Lung (tissue), 12 donors: ENCODE data around the gene GPX3. TPM values are rescaled to one million over a fixed set of nuclear protein-coding genes. Genes with fewer than 3 reads are reported as not detected.

Source experiments
- ATAC-seq: fragments of 200-7000 bp; cut with Tn5 transposase; one replicate; pipeline ENCODE4 v1.9.1; 2020; ENCODE audit warnings: moderate number of reproducible peaks; ENCODE audit not compliant: insufficient read depth, low FRiP score
- DNase-seq, 3 donors: peaks; one replicate each; pipeline ENCODE4 v3.0.0-alpha.2; 2013 to 2017
- H3K27ac ChIP-seq, 2 donors: one replicate each; pipeline ENCODE4 v1.5.1; 2013; ENCODE audit warnings: mild to moderate bottlenecking in 2 of 2, moderate library complexity in 2 of 2, control low read depth in 1 of 2, inconsistent platforms in 1 of 2, low read depth in 1 of 2, low read length in 1 of 2
- H3K27me3 ChIP-seq, 3 donors: one replicate each; pipeline ENCODE4 v1.5.1; 2013; ENCODE audit warnings: low read length in 2 of 3; ENCODE audit not compliant: control insufficient read depth in 3 of 3, insufficient read depth in 3 of 3
- H3K36me3 ChIP-seq, 4 donors: one replicate each; pipeline ENCODE4 v1.5.1; 2013; ENCODE audit warnings: low read length in 4 of 4, mild to moderate bottlenecking in 1 of 4, moderate library complexity in 1 of 4; ENCODE audit not compliant: control insufficient read depth in 4 of 4, insufficient read depth in 4 of 4
- H3K4me1 ChIP-seq, 5 donors: one replicate each; pipeline ENCODE4 v1.5.1; 2013; ENCODE audit warnings: low read length in 5 of 5, mild to moderate bottlenecking in 2 of 5, moderate library complexity in 1 of 5; ENCODE audit not compliant: control insufficient read depth in 5 of 5, insufficient read depth in 5 of 5
- H3K4me3 ChIP-seq: one replicate; pipeline ENCODE4 v1.5.1; 2013; ENCODE audit warnings: mild to moderate bottlenecking, control low read depth, moderate library complexity
- H3K9ac ChIP-seq, 2 donors: one replicate each; pipeline ENCODE4 v1.5.1; 2013; ENCODE audit warnings: low read length in 2 of 2, control low read depth in 1 of 2; ENCODE audit not compliant: insufficient read depth in 1 of 2
- H3K9me3 ChIP-seq, 4 donors: one replicate each; pipeline ENCODE4 v1.5.1; 2013; ENCODE audit warnings: low read length in 3 of 4, mild to moderate bottlenecking in 1 of 4, moderate library complexity in 1 of 4; ENCODE audit not compliant: control insufficient read depth in 4 of 4, insufficient read depth in 3 of 4
- WGBS, 2 donors: extraction: QIAGEN DNeasy Blood & Tissue Kit; methylation state at CpG; one replicate each; pipeline ENCODE4 v1.1.7; 2013; 5-methylcytosine and 5-hydroxymethylcytosine counted together
- polyA plus RNA-seq, 2 donors: library from polyadenylated mRNA; stranded (reverse); fragments of 200-250 nt; gene quantifications; one replicate each; pipeline ENCODE4 v1.2.1, GENCODE V29; 2013
- total RNA-seq, 2 donors: library from RNA; depleted of rRNA in 1 of 2; stranded (reverse); fragments of >200 nt in 1 of 2; gene quantifications; one replicate each; pipeline ENCODE4 v1.2.1, GENCODE V29; 2014 to 2021
- TF ChIP-seq, protein P1 (sequence below): IDR thresholded peaks from 2 replicates; pipeline ENCODE4 v1.5.1; 2012; ENCODE audit warnings: mild to moderate bottlenecking; ENCODE audit errors: control extremely low read depth, extremely low read depth
- donor health status: control.
- donor health status: control.
- donor health status: Bipolar disorder and iron deficiency.
- donor health status: healthy.
- donor health status: DM: yes; HTN: yes; CAD: no.

GPX3 gene
- total and polyA plus RNA-seq, 4 donors = 99.0 to 1,457 (median 826) TPM

DNA sequence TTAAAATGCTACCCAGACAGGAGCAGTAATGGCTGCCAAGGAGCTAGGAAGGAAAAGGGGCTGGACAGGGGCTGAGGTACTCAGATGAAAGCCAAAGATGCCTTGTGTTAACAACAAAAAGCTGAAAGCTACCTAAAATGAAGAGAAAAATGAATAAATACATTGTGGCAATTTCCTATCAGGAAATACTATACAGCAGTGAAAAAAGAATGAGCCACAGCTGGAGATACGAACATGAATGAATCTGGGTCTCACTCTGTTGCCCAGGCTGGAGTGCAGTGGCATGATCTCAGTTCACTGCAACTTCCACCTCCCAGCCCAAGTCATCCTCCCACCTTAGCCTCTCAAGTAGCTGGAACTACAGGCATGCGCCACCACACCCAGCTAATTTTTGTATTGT lies 54.2 kb downstream of the GPX3 start:
- 95 to 100% methylated on average over 2 of the region's 2 CpGs for WGBS, 2 donors
- peaks cover 0 to 3% (median 0%) of the 10 kb centered on the region in 4 donors for H3K9me3 ChIP-seq
- peaks cover 0 to 19% (median 2%) of the 10 kb centered on the region in 4 donors for H3K36me3 ChIP-seq
- TF ChIP-seq, protein P1, sequence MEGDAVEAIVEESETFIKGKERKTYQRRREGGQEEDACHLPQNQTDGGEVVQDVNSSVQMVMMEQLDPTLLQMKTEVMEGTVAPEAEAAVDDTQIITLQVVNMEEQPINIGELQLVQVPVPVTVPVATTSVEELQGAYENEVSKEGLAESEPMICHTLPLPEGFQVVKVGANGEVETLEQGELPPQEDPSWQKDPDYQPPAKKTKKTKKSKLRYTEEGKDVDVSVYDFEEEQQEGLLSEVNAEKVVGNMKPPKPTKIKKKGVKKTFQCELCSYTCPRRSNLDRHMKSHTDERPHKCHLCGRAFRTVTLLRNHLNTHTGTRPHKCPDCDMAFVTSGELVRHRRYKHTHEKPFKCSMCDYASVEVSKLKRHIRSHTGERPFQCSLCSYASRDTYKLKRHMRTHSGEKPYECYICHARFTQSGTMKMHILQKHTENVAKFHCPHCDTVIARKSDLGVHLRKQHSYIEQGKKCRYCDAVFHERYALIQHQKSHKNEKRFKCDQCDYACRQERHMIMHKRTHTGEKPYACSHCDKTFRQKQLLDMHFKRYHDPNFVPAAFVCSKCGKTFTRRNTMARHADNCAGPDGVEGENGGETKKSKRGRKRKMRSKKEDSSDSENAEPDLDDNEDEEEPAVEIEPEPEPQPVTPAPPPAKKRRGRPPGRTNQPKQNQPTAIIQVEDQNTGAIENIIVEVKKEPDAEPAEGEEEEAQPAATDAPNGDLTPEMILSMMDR = no peak
- no peak overlapping the region for H3K9ac ChIP-seq
- H3K27me3 ChIP-seq = no peaks in the 10 kb centered on the region
- H3K4me3 ChIP-seq = no peak overlapping the region
- peaks cover 0 to 44% (median 2%) of the 10 kb centered on the region in 5 donors for H3K4me1 ChIP-seq
- no peak for ATAC-seq
- H3K27ac ChIP-seq = no peak overlapping the region
- no peak for DNase-seq

DNA sequence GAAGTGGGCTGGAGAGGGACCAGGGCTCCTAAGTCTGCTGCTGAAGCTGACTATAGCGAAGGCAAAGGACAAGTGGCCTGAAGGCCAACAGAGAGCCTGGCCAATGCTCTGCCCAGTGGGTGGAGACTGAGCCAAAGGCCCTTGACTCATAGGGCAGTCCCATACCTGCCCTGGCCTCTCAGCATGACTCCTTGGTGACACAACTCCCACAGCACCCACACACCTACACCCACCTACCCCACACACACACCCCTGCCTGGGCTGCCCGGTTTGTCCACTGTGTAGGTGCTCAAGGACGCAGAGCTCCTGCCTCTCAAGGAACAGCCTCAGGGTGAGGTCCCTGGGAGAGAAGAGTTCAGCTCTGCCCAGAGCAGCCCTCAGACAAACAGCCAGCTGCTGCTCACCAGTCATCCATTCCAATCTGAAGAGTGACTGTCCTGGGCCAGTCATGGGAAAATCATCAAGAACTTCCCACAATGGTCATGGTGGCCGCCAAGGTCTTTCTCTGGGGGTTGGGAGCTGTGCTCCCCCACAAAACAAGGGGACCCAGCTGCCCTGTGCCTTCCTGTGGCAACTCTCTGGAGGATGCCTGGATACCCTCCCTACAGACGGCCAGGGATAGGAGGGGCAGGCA lies 55.4 kb downstream of the GPX3 start:
- Histone ChIP-seq H3K4me3 (no peak overlapping the region), H3K9ac (peak overlapping the region in 1 of 2 donors; percentile 9), H3K27me3 (no peaks in the 10 kb centered on the region), H3K36me3 (peaks cover 0 to 14% (median 2%) of the 10 kb centered on the region in 4 donors), H3K27ac (peak overlapping the region; percentile 58 to 77), H3K9me3 (peaks cover 0 to 3% (median 0%) of the 10 kb centered on the region in 4 donors), H3K4me1 (peaks cover 5 to 38% (median 9%) of the 10 kb centered on the region in 5 donors)
- peak; percentile 84 for ATAC-seq
- TF ChIP-seq, protein P1 = no peak
- 70 to 85% methylated on average over 5 of the region's 5 CpGs for WGBS, 2 donors
- no peak for DNase-seq

DNA sequence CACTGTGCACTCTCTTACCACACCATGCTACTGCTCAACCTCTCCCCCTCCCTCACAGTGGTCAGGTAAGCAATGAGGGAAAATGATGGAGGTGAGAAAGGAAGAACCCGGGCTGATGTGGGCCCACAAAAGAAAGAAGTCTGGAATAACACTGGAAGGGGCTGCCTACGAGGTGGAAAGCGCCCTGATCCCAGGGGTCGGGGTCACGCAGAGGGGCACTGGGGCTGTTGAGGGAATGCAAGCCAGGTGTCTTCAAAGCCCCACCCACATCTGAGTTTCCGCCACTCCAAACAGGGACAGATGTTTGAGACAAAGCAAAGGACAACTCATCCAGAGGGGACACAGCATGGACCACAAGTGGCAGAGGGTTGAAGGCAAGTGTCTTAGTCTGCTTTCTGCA lies 56.2 kb downstream of the GPX3 start:
- 95 to 98% methylated on average over 6 of the region's 6 CpGs for WGBS, 2 donors
- Histone ChIP-seq H3K36me3 (peaks cover 0 to 11% (median 2%) of the 10 kb centered on the region in 4 donors), H3K9me3 (peaks cover 0 to 3% (median 0%) of the 10 kb centered on the region in 4 donors), H3K9ac (no peak overlapping the region), H3K27me3 (no peaks in the 10 kb centered on the region), H3K4me3 (no peak overlapping the region), H3K27ac (peak overlapping the region in 1 of 2 donors; percentile 3), H3K4me1 (peaks cover 5 to 34% (median 12%) of the 10 kb centered on the region in 5 donors)
- DNase-seq (no peak), ATAC-seq (no peak)
- TF ChIP-seq, protein P1 = no peak

DNA sequence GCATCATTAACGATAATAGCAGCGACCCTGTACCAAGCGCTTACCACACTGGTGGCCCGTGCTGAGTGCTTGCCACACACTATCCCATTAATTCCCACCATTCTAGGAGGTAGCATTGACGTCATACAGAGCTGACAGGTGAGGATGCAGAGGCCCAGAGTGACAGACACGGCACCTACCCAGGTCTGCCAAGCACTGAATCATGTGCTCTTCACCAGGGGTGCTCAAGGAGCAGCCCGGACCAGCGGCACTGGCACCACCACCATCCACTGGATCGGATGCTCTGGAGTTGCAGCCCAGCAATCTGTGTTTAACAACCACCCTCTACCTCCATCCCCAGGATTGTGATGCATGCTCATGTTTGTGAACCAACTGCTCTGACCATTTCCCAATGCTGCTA lies 57.0 kb downstream of the GPX3 start:
- DNase-seq = no peak
- Histone ChIP-seq H3K9ac (no peak overlapping the region), H3K4me1 (peaks cover 6 to 28% (median 20%) of the 10 kb centered on the region in 5 donors), H3K36me3 (peaks cover 0 to 7% (median 2%) of the 10 kb centered on the region in 4 donors), H3K4me3 (no peak overlapping the region), H3K27ac (no peak overlapping the region), H3K9me3 (peaks cover 0 to 3% (median 0%) of the 10 kb centered on the region in 4 donors), H3K27me3 (no peaks in the 10 kb centered on the region)
- no peak for ATAC-seq
- TF ChIP-seq, protein P1 = no peak
- 94 to 96% methylated on average over 9 of the region's 9 CpGs for WGBS, 2 donors
